Right lobe of liver (tissue), 4 donors: ENCODE measurements around the gene CLRN1.

Experiments used
- CTCF ChIP-seq, 4 donors: fragments of 200-600 bp in 3 of 4; fragments of 450-650 bp in 1 of 4; IDR thresholded peaks; one replicate each; pipeline versions ENCODE4 v1.5.1 to v1.8.0; 2016 to 2022; ENCODE audit warnings: antibody characterized with exemption in 4 of 4, mild to moderate bottlenecking in 2 of 4
- POLR2A ChIP-seq: fragments of 450-650 bp; IDR thresholded peaks from one replicate; pipeline ENCODE4 v1.6.1; 2017; ENCODE audit warnings: antibody characterized with exemption, mild to moderate bottlenecking
- donor health status: DM: no; HTN: no; CAD: no.
- donor health status: DM: no; HTN: no; CAD: no.
- donor health status: DM: no; HTN: yes; CAD: no.

GRCh38 chr3:150885535-150885934, 87.0 kb downstream of the CLRN1 start:
- TF ChIP-seq CTCF (IDR thresholded peaks at IDR 0.05) = no peak
- TF ChIP-seq POLR2A = no peak
